Fibroblast of skin of left biceps (primary cell): Measurements from ENCODE around the gene ZEB1.
"Not testable (repeated sequence)": the region's sequence is repeated elsewhere in the genome, so short reads cannot be mapped to it uniquely, and the experiment has no call there.

ENCODE experiments used
- DNase-seq, 2 experiments: peaks; one replicate each; pipeline ENCODE4 v3.0.0-alpha.2; 2013; ENCODE audit warnings: low read depth in 2 of 2

Gene ZEB1

DNA sequence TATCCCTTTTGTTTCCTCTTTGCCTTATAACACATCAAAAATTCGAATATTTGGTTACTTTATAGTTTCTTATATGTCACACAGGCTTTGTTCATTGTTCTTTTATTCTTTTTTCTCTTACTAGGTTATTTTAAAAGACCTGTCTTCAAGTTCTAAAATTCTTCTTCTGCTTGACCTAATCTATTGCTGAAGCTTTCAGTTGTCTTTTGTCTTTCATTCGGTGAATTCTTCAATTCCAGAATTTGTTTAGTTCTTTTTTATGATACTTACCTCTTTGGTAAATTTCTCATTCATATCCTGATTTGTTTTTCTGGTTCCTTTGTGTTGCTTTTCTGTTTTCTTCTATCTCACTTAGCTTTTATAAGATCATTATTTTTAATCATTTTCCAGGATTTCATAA, 188.4 kb downstream of the ZEB1 start:
- no peak for DNase-seq

DNA sequence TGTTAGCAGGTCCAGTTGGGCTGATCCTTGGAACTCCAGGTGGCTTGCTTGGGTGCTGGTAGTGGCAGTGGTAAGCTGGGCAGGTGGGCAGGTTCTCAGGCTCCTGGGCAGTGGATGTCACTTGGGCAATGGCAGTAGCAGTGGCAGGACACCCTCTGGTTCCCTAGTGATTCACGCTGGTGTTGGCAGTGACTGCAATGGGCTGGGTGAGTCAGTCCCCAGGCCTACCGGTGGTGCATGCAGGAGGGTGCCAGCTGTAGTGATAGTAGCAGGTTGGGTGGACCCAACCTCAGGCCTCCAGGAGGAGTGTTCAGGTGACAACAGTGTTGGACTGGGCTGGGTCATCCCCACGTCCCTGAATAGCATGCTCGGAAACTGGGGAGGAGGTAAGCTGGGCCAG, 189.2 kb downstream of the ZEB1 start:
- DNase-seq = no peak

DNA sequence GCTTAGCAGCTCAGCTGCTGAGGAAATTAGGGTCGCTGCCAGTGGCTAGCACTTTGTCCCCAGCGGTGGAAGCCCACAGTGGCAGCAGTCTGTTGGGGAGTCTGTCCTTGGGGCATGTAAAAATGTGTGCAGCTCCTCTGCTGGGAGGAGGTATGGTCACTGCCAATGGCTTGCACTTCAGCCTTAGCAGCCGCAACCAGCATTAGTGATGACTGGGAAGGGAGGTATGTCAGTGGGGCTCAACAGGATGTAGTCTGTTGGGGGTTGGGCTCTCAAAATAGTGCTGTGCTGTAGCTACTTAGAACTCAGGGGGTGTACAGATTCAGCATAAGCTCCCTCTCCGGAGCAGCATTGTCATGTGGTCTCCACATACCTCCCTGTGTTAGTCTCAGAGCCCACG, 189.9 kb downstream of the ZEB1 start:
- DNase-seq = no peak

DNA sequence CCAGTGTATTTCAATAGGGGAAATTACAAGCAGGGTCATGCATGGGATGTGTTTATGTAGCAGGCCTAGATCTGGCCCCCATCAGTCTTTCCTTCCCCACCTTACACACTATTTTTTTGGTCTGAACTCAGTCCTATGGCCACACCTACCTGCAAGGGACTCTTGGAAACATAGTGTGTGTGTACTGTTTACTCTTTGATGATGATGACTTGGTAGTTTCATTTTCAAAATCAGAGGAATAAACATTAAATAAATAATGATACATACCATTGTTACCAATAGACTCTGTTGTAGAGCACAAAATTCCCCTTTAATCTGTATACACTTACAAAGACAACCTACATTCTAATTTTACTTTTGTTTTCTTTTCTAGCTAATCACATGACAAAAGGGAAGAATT, 191.0 kb downstream of the ZEB1 start:
- DNase-seq = no peak

DNA sequence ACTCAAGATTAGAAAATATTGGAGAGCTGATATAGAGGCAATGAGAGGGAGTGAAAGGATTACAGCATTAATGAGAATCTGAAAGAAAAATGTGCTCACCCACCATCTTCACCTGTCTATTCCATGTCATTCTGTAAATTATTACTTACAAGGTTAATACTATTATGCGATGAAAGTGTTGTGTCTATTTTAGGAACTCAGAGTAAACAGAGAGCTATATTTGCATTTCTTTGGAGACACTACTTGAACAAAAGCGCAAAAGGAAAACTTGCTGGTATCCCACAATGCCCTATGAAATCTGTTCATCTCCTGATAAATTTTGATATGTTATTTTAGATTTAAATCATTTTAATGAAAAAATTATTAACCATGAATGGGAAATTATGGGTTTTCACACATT, 196.1 kb downstream of the ZEB1 start:
- DNase-seq = no peak

DNA sequence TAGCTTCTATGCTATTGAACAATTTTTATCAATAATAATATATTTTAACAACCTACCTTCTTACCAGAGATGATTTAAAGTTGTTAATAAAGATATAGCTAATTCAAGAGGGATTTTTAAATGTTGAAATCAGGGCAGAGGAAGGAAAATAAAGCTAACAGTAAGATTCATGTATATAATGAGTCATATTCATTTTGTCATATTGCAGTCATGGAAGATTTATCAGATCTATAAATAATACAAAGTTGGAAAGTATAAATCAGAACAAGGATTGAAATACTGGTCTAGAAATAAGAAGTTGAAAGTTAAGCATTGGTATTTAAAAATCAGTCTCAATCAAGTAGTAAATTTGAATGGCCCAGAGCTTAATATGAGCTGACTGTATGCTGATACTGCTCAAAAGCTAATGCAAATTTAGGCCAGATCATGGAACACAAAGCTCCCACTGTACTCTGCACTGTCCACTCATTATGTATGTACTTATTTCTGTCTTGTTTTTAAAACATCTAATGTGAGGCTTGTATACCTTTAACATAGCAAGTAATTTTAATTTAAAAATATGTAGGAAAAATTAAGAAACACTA, 196.9 kb downstream of the ZEB1 start:
- DNase-seq = no peak

DNA sequence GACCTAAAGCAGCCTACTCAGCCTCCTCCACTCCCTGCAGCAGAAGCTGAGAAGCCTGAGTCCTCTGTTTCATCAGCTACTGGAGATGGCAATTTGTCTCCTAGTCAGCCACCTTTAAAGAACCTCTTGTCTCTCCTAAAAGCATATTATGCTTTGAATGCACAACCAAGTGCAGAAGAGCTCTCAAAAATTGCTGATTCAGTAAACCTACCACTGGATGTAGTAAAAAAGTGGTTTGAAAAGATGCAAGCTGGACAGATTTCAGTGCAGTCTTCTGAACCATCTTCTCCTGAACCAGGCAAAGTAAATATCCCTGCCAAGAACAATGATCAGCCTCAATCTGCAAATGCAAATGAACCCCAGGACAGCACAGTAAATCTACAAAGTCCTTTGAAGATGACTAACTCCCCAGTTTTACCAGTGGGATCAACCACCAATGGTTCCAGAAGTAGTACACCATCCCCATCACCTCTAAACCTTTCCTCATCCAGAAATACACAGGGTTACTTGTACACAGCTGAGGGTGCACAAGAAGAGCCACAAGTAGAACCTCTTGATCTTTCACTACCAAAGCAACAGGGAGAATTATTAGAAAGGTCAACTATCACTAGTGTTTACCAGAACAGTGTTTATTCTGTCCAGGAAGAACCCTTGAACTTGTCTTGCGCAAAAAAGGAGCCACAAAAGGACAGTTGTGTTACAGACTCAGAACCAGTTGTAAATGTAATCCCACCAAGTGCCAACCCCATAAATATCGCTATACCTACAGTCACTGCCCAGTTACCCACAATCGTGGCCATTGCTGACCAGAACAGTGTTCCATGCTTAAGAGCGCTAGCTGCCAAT, 202.2 kb downstream of the ZEB1 start:
- DNase-seq = no peak

DNA sequence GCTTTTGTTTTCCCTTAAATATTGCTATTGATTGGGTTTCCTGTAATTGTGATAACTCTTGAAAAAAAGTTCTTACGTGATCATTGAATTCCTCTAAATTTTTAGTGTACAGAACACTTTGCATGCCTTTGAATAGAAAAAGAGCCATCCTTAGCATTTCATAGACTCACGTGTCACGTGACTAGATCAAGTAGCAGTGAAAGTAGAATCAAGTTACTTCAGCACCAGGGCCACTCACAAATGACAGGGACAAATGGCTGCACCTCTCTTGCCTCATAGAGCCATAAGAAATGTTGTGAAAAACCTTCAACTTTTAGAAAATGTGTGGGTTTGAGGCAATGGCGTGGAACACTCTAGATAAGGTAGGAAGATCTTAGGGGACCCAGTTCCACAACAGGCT, 203.8 kb downstream of the ZEB1 start:
- DNase-seq = no peak

DNA sequence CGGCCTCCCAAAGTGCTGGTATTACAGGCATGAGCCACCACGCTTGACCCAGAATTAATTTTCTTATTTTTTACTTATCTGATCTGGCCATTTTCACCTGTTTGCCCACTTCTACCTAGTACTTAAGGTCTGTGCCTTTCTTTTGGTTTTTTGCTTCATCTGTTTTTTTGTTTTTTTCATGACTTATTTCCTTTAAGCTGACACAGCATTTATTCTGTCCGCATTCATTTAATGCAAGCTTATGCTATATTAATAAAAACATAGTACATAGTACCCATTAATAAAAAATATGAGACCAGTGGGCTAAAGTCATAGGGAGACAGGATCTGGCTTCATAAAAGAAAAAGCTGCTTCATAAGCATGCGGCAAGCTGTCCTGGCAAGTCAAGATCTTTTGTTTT, 205.4 kb downstream of the ZEB1 start:
- DNase-seq = no peak

DNA sequence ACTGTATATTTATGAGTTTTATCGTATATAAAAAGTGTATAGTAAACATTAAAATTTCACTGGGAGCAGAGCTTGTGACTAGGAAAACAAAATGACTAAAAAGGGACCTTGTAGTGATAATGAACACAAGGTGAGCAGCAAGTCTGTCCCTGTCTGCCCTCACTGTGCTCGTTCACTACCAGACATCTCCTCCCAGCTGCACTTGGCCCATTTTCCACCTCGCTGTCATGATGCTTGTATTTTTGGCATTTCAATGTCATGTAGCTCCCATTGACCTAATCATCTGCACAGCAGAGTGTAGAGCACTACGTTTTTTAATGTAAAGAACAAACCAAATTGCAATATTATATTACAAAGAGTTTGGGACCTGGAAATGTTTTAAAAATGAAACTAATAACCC, 207.2 kb downstream of the ZEB1 start:
- DNase-seq = no peak

DNA sequence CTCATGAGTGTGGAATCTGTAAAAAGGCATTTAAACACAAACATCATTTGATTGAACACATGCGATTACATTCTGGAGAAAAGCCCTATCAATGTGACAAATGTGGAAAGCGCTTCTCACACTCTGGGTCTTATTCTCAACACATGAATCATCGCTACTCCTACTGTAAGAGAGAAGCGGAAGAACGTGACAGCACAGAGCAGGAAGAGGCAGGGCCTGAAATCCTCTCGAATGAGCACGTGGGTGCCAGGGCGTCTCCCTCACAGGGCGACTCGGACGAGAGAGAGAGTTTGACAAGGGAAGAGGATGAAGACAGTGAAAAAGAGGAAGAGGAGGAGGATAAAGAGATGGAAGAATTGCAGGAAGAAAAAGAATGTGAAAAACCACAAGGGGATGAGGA, 207.7 kb downstream of the ZEB1 start:
- DNase-seq = no peak

DNA sequence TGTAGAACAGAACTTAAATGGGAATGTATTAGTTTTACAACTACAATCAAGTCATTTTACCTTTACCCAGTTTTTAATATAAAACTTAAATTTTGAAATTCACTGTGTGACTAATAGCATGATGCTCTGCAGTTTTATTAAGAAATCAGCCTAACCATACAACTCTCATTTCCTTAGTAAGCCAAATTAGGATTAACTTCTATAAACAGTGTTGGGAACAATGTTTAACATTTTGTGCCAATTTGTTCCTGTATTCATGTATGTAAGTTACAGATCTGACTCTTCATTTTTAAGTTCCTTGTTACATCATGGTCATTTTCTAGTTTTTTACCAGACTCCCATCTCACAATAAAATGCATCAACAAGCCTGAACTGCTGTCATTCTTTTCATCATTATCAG, 209.8 kb downstream of the ZEB1 start:
- no peak for DNase-seq

DNA sequence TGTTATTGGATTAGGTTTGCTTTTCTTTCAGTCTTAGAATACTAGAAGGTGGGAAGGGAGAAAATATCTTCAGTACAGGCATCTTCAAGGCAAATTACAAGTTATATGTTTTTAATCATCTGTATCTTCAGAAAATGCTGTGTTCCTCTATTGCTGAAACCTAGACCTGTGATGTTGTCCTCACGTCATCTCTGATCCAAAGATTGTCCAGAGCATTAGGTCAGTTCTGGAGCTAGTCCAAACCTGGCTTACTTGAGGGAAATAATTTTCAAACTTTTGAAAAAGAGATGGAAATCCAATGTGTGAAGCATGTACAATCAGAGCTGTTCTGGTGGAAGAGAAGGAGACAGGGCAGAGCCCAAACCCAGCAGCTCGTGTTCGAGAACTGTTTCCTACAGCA, 217.3 kb downstream of the ZEB1 start:
- DNase-seq = no peak

DNA sequence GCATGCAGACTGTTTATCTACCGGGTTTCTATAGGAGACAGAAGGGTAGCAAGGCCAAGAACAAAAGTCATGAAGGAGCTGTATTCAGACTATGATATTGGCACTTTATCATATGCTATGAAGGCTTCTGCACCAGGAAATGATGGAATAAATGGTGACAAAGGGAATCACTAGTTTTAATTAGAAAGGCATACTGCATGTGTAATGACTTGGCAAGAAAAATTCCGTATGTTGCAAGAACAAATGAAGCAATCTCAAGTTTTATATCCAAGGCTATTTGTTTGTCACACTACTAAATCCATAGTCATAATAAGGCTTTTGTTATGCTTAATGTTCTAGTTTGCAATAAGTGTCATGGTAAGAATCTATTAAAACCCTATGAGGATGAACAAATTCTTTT, 230.9 kb downstream of the ZEB1 start:
- DNase-seq = peak in 1 of 2 experiments; percentile 9

DNA sequence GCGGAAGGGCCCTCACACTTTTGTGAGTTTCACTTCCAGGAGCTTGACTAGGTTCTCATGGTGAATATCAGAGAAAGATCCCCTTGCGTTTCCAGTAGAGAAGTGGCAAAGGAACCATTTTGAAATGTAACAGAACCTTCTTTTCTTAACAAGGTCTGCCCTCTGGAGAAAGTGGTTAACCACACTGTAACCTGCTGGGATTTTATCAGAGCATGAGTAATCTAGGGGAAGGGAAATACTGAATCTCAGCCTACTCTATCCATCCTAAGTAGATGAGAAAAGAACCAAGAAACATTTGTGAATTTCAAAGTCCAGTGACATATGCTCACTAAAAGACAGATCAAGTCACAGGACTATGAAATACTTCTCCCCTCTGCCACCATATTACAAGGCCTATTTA, 235.5 kb downstream of the ZEB1 start:
- peak in 1 of 2 experiments; percentile 9 for DNase-seq

DNA sequence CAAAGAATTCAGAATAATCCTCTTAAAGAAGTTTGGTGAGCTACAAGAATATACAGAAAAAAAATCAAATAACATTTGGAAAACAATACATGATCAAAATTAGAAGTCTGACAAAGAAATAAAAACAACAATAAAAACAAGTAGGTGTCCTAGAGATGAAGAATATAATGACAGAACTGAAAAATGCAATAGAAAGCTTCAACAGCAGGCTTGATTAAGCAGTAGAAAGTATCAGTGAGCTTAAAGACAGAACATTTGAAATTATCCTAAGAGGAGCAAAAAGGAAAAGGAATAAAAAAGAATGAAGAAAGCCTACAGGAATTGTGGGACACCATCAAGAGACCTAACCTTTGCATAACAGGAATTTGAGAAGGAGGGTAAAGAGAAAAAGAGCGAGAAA, 238.8 kb downstream of the ZEB1 start:
- DNase-seq = no peak

DNA sequence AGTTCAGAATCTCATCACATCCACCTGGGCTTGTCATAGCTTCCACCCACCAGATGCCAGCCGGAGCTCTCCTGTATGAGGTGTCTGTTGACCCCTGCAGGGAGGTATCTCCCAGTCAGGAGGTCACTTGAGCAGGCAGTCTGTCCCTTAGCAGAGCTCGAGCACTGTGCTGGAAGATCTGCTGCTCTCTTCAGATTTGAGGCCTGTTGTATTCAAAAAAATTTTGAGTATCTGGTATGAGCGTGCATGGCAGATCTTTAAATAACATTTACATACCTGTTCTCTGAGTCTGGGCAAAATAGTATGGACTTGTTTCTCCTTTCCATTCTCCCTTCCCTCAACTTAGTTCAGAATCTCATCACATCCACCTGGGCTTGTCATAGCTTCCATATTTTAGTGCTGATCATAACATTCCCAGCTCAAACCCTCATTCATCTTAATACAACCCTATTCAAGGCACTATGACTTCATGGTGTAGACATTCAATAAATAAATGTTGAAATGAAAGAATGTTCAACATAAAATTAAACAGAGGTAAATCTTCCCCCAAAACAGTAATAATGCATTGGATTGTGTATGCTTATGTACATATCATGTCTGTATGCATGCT, 249.3 kb downstream of the ZEB1 start:
- DNase-seq = not testable (repeated sequence)

DNA sequence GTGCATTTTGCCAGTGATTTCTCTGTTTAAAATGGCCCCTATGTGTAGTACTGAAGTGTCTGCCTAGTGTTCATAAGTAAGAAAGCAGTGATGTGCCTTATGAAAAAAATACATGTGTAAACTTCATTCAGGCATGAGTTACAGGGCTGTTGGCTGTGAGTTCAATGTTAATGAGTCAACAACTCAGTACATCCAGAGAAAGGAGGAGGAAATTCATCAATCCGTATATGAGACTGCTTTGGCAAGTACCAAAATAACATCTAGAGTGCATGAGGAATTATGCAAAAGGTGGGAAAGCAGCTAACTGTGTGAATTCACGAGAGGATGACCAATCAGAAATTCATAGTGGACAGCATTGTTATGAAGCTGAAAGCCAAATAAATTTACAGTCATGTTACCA, 255.6 kb downstream of the ZEB1 start:
- DNase-seq = no peak

DNA sequence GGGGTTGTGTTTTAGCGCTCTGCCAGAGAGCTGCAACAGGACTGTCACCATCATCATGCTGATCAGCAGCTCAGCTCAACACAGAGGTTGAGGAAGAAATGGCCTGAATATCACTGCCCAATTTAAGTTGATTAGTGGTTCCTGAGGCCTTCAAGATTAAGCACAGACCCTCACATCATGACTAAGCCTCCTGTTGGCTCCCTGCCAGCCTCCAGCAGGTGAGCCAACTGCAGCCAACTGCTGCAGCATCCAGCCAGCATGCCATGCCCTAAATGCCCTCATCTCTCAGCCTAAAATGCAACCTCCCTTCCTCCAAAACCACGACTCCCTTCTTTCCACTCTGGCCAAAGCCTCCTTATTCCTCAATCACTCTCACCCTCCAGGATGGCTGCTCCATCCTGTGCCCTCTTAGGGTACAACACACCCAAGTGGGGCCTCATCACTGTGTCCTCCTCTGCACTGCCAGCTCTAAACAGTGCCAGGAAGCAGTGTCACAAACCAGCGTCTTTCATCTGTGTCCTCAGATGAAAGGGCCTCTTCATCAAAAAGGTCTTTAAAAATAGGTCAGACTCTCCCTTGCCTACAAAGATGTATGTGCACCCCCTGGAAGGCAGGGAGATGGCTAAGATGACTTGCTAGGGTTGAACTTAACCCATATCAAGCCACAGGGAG, 259.3 kb downstream of the ZEB1 start:
- DNase-seq = no peak

DNA sequence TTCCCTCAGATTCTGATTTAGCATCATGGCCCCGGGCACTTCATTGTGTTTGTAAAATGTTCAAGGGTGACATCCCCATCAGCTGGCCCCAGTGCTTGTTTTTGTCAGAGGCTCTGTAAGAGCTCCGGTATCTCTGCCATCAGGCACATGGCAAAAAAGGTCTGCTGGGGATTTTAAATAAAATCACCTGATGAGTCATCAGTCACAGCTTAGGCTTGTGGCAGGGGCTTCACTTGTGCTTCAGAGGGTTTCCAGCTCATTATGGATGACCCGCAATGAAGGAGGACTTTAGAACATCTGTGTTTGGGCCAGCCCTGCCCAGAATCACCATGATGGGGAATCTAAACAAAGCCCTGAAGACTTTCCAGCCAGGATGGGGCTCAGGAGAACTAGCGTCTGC, 259.9 kb downstream of the ZEB1 start:
- no peak for DNase-seq
